Ishikawa (cell line): ENCODE results near the gene HOXA9.

Experiments
- CEBPB ChIP-seq: IDR thresholded peaks from 2 replicates; pipeline ENCODE4 v1.6.1; 2012
- CREB1 ChIP-seq: IDR thresholded peaks from 2 replicates; pipeline ENCODE4 v1.6.1; 2012; ENCODE audit warnings: low read depth
- EGR1 ChIP-seq: IDR thresholded peaks from 2 replicates; pipeline ENCODE4 v1.6.1; 2012
- EP300 ChIP-seq: IDR thresholded peaks from 2 replicates; pipeline ENCODE4 v1.6.1; 2012; ENCODE audit warnings: borderline replicate concordance
- FOXM1 ChIP-seq: IDR thresholded peaks from 2 replicates; pipeline ENCODE4 v1.6.1; 2012; ENCODE audit warnings: low read depth, borderline replicate concordance
- NFIC ChIP-seq: IDR thresholded peaks from 2 replicates; pipeline ENCODE4 v1.6.1; 2012
- RAD21 ChIP-seq: IDR thresholded peaks from 2 replicates; pipeline ENCODE4 v1.6.1; 2012; ENCODE audit warnings: low read depth
- TAF1 ChIP-seq: IDR thresholded peaks from 2 replicates; pipeline ENCODE4 v1.6.1; 2012; ENCODE audit warnings: low read depth, mild to moderate bottlenecking
- TCF12 ChIP-seq: IDR thresholded peaks from 2 replicates; pipeline ENCODE4 v1.6.1; 2012; ENCODE audit warnings: low read depth
- TEAD4 ChIP-seq: IDR thresholded peaks from 2 replicates; pipeline ENCODE4 v1.6.1; 2012
- USF1 ChIP-seq: IDR thresholded peaks from 2 replicates; pipeline ENCODE4 v1.6.1; 2012
- YY1 ChIP-seq: IDR thresholded peaks from 2 replicates; pipeline ENCODE4 v1.6.1; 2012; ENCODE audit warnings: low read depth
- TF ChIP-seq, protein P1 (sequence below): IDR thresholded peaks from 2 replicates; pipeline ENCODE4 v1.6.1; 2012; ENCODE audit warnings: low read depth, mild to moderate bottlenecking
- TF ChIP-seq, protein P2 (sequence below): IDR thresholded peaks from 2 replicates; pipeline ENCODE4 v1.6.1; 2012

DNA sequence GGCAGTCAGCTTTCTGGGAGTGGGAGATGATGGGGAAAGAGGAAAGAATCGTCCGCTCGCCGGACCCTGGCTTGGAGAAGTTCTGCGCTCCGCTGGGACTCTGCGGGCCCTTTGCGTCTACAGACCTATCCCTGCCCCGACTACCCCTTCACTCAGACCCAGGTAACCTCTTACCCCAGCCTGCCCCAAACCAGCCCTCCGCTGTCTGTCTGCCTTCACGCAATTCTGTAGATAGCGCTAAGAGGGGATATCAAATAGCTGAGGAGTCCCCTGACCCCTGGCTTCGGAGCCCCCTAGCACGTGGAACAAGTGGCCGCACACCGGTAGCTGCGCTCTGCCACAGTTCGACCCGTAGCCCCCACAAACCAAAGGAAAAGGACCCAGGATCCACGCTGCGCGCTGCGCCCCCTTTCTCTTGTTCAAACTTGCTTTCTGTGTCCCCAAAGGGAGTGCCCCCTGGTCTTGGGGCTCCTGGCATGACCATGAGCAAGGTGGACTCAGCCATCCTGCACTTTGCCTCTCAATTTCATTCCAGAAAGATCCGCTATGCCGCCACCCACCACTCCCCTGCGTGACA, 41.8 kb downstream of the HOXA9 start:
- TF ChIP-seq TAF1 (no peak), RAD21 (no peak), TCF12 (no peak), EP300 (no peak), NFIC (no peak), YY1 (no peak), CEBPB (no peak), CREB1 (no peak), EGR1 (no peak), USF1 (no peak), FOXM1 (no peak), TEAD4 (no peak)
- TF ChIP-seq, protein P1, sequence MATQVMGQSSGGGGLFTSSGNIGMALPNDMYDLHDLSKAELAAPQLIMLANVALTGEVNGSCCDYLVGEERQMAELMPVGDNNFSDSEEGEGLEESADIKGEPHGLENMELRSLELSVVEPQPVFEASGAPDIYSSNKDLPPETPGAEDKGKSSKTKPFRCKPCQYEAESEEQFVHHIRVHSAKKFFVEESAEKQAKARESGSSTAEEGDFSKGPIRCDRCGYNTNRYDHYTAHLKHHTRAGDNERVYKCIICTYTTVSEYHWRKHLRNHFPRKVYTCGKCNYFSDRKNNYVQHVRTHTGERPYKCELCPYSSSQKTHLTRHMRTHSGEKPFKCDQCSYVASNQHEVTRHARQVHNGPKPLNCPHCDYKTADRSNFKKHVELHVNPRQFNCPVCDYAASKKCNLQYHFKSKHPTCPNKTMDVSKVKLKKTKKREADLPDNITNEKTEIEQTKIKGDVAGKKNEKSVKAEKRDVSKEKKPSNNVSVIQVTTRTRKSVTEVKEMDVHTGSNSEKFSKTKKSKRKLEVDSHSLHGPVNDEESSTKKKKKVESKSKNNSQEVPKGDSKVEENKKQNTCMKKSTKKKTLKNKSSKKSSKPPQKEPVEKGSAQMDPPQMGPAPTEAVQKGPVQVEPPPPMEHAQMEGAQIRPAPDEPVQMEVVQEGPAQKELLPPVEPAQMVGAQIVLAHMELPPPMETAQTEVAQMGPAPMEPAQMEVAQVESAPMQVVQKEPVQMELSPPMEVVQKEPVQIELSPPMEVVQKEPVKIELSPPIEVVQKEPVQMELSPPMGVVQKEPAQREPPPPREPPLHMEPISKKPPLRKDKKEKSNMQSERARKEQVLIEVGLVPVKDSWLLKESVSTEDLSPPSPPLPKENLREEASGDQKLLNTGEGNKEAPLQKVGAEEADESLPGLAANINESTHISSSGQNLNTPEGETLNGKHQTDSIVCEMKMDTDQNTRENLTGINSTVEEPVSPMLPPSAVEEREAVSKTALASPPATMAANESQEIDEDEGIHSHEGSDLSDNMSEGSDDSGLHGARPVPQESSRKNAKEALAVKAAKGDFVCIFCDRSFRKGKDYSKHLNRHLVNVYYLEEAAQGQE, result no peak
- TF ChIP-seq, protein P2, sequence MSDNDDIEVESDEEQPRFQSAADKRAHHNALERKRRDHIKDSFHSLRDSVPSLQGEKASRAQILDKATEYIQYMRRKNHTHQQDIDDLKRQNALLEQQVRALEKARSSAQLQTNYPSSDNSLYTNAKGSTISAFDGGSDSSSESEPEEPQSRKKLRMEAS, result no peak
